ENCODE results near the gene RAX. TPM values are rescaled to one million over a fixed set of nuclear protein-coding genes. Genes with fewer than 3 reads are reported as not detected.

The RAX gene
- total and polyA plus RNA-seq, 2 donors: under 0.01 to 0.05 TPM

DNA sequence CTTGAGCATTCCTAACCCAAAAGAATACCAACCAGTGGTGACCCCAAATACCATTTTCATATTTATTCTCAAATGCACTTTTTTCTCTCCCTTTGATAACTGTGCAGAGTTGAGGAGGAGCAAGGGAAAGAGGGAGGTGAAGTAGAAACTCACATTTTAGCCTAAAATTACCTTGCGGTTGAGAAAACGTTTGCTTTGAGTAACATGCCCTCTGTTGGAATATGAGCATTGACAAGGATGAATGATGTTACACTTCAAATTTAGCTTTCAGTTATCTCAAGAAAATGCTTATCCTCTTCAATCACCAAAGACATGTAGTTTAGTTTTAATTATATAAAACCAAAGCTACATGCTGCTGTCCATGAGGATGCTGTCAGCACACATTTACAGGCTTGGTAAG, 50.9 kb downstream of the RAX start:
- WGBS: 77% methylated on average over 2 of the region's 2 CpGs
- H3K27me3 ChIP-seq (ENCODE audit: control insufficient read depth in 2 of 2, insufficient read depth in 1 of 2, low read length in 1 of 2): peaks cover 40 to 66% of the 10 kb centered on the region in 2 donors

GRCh38 chr18:59220784-59221765, 52.2 kb downstream of the RAX start:
- no peak for DNase-seq (ENCODE audit: low read depth in 6 of 9, low spot score in 9 of 9)
- H3K27me3 ChIP-seq (ENCODE audit: control insufficient read depth in 2 of 2, insufficient read depth in 1 of 2, low read length in 1 of 2): peaks cover 42 to 66% of the 10 kb centered on the region in 2 donors
- no peaks in the 10 kb centered on the region for H3K4me1 ChIP-seq (ENCODE audit: control insufficient read depth in 2 of 2, insufficient read depth in 2 of 2, low read length in 2 of 2)
- H3K36me3 ChIP-seq (ENCODE audit: control insufficient read depth in 2 of 2, insufficient read depth in 2 of 2, low read length in 1 of 2): no peaks in the 10 kb centered on the region
- no peak overlapping the region for H3K4me3 ChIP-seq (ENCODE audit: low read length in 2 of 2)
- no peaks in the 10 kb centered on the region for H3K9me3 ChIP-seq (ENCODE audit: control insufficient read depth in 2 of 2, insufficient read depth in 1 of 2, low read length in 1 of 2)
- no peak overlapping the region for H3K27ac ChIP-seq (ENCODE audit: low read depth in 1 of 2, low read length in 1 of 2)
- 5% methylated on average over 47 of the region's 47 CpGs for WGBS

More for the DNA sequence above, 50.9 kb downstream of the RAX start:
- DNase-seq (ENCODE audit: low read depth in 6 of 9, low spot score in 9 of 9): no peak
- H3K36me3 ChIP-seq (ENCODE audit: control insufficient read depth in 2 of 2, insufficient read depth in 2 of 2, low read length in 1 of 2): no peaks in the 10 kb centered on the region
- no peak overlapping the region for H3K4me3 ChIP-seq (ENCODE audit: low read length in 2 of 2)
- no peaks in the 10 kb centered on the region for H3K4me1 ChIP-seq (ENCODE audit: control insufficient read depth in 2 of 2, insufficient read depth in 2 of 2, low read length in 2 of 2)
- H3K9me3 ChIP-seq (ENCODE audit: control insufficient read depth in 2 of 2, insufficient read depth in 1 of 2, low read length in 1 of 2): no peaks in the 10 kb centered on the region
- no peak overlapping the region for H3K27ac ChIP-seq (ENCODE audit: low read depth in 1 of 2, low read length in 1 of 2)

GRCh38 chr18:59220164-59220783, 53.0 kb downstream of the RAX start:
- DNase-seq (ENCODE audit: low read depth in 6 of 9, low spot score in 9 of 9): no peak
- H3K27ac ChIP-seq (ENCODE audit: low read depth in 1 of 2, low read length in 1 of 2): no peak overlapping the region
- H3K4me1 ChIP-seq (ENCODE audit: control insufficient read depth in 2 of 2, insufficient read depth in 2 of 2, low read length in 2 of 2): no peaks in the 10 kb centered on the region
- H3K27me3 ChIP-seq (ENCODE audit: control insufficient read depth in 2 of 2, insufficient read depth in 1 of 2, low read length in 1 of 2): peaks cover 42 to 64% of the 10 kb centered on the region in 2 donors
- no peak overlapping the region for H3K4me3 ChIP-seq (ENCODE audit: low read length in 2 of 2)
- no peaks in the 10 kb centered on the region for H3K36me3 ChIP-seq (ENCODE audit: control insufficient read depth in 2 of 2, insufficient read depth in 2 of 2, low read length in 1 of 2)
- H3K9me3 ChIP-seq (ENCODE audit: control insufficient read depth in 2 of 2, insufficient read depth in 1 of 2, low read length in 1 of 2): no peaks in the 10 kb centered on the region
- 5% methylated on average over 46 of the region's 46 CpGs for WGBS

GRCh38 chr18:59219672-59220163, 53.5 kb downstream of the RAX start, which contains the start of gene GRP:
Gene GRP, plus strand, starts transcription at chr18:59220158. Its CDS starts 108 bp downstream, at chr18:59220266.
- no peaks in the 10 kb centered on the region for H3K4me1 ChIP-seq (ENCODE audit: control insufficient read depth in 2 of 2, insufficient read depth in 2 of 2, low read length in 2 of 2)
- no peak for DNase-seq (ENCODE audit: low read depth in 6 of 9, low spot score in 9 of 9)
- H3K9me3 ChIP-seq (ENCODE audit: control insufficient read depth in 2 of 2, insufficient read depth in 1 of 2, low read length in 1 of 2): no peaks in the 10 kb centered on the region
- no peak within 1 kb of the TSS for H3K27ac ChIP-seq (ENCODE audit: low read depth in 1 of 2, low read length in 1 of 2)
- H3K4me3 ChIP-seq (ENCODE audit: low read length in 2 of 2): no peak within 1 kb of the TSS
- peaks cover 42 to 64% of the 10 kb centered on the region in 2 donors for H3K27me3 ChIP-seq (ENCODE audit: control insufficient read depth in 2 of 2, insufficient read depth in 1 of 2, low read length in 1 of 2)
- no peaks in the 10 kb centered on the region for H3K36me3 ChIP-seq (ENCODE audit: control insufficient read depth in 2 of 2, insufficient read depth in 2 of 2, low read length in 1 of 2)
- WGBS: 5% methylated on average over 29 of the region's 29 CpGs

DNA sequence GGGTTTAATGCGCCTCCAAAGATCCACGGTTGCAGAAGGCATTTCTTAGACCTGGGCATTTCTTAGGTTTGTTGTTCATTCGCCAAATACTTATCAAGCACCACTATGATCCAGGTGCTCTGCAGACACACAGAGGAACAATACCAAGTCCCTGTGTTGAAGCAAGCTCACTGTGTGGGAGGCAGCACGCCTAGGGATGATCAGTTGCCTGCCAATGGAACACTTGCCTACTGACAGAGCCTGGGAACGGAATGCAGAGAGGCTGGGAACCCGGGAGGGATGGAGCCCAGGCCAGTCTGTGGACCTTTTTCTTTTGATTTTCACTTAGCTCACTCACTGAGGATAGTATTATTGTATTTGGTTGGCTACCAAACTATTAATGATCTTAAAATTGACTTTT, 55.2 kb downstream of the RAX start:
- no peaks in the 10 kb centered on the region for H3K4me1 ChIP-seq (ENCODE audit: control insufficient read depth in 2 of 2, insufficient read depth in 2 of 2, low read length in 2 of 2)
- no peak overlapping the region for H3K4me3 ChIP-seq (ENCODE audit: low read length in 2 of 2)
- 81% methylated on average over 6 of the region's 6 CpGs for WGBS
- H3K36me3 ChIP-seq (ENCODE audit: control insufficient read depth in 2 of 2, insufficient read depth in 2 of 2, low read length in 1 of 2): no peaks in the 10 kb centered on the region
- DNase-seq (ENCODE audit: low read depth in 6 of 9, low spot score in 9 of 9): no peak
- peaks cover 42 to 58% of the 10 kb centered on the region in 2 donors for H3K27me3 ChIP-seq (ENCODE audit: control insufficient read depth in 2 of 2, insufficient read depth in 1 of 2, low read length in 1 of 2)
- no peak overlapping the region for H3K27ac ChIP-seq (ENCODE audit: low read depth in 1 of 2, low read length in 1 of 2)
- no peaks in the 10 kb centered on the region for H3K9me3 ChIP-seq (ENCODE audit: control insufficient read depth in 2 of 2, insufficient read depth in 1 of 2, low read length in 1 of 2)

Other genes with a start within 250 kb of the RAX start
- 92.8 TPM for gene SEC11C, start 133.6 kb downstream of the RAX start, total RNA-seq
- 86.0 TPM for gene SEC11C, start 133.6 kb downstream of the RAX start, polyA plus RNA-seq
- gene GRP, start 53.3 kb downstream of the RAX start, total RNA-seq: not detected
- gene GRP, start 53.3 kb downstream of the RAX start, polyA plus RNA-seq: 0.48 TPM
- 0.05 TPM for gene CPLX4, start 45.2 kb upstream of the RAX start, total RNA-seq
- 0.05 TPM for gene CPLX4, start 45.2 kb upstream of the RAX start, polyA plus RNA-seq
- gene LMAN1, start 85.8 kb upstream of the RAX start, total RNA-seq: 41.5 TPM
- gene LMAN1, start 85.8 kb upstream of the RAX start, polyA plus RNA-seq: 24.2 TPM

Data from thymus (tissue), 11 donors.